Suprapubic skin (tissue), 4 donors: ENCODE data around the gene FAM170B. TPM values are rescaled to one million over a fixed set of nuclear protein-coding genes. Genes with fewer than 3 reads are reported as not detected.

ENCODE experiments used
- DNase-seq, 2 donors: peaks; one replicate each; pipeline ENCODE4 v3.0.0-alpha.2; 2019; ENCODE audit warnings: low spot score in 2 of 2
- H3K27ac ChIP-seq: fragments of 200-600 bp; sonication (generic); one replicate; pipeline ENCODE4 v1.5.1; 2019
- H3K27me3 ChIP-seq: fragments of 200-600 bp; sonication (generic); one replicate; pipeline ENCODE4 v1.5.1; 2019
- H3K36me3 ChIP-seq: fragments of 200-600 bp; sonication (generic); one replicate; pipeline ENCODE4 v1.5.1; 2019
- H3K4me1 ChIP-seq: fragments of 200-600 bp; sonication (generic); one replicate; pipeline ENCODE4 v1.5.1; 2019
- H3K4me3 ChIP-seq: fragments of 200-600 bp; sonication (generic); one replicate; pipeline ENCODE4 v1.5.1; 2019; ENCODE audit warnings: mild to moderate bottlenecking
- H3K9me3 ChIP-seq: fragments of 200-600 bp; sonication (generic); one replicate; pipeline ENCODE4 v1.5.1; 2019
- EP300 ChIP-seq: sonication (generic); formaldehyde crosslinking; IDR thresholded peaks from one replicate; pipeline ENCODE4 v1.6.1; 2017; ENCODE audit warnings: antibody characterized with exemption
- POLR2A ChIP-seq, 2 donors: fragments of 450-650 bp; IDR thresholded peaks; one replicate each; pipeline ENCODE4 v1.6.1; 2017; ENCODE audit warnings: antibody characterized with exemption in 2 of 2, mild to moderate bottlenecking in 2 of 2, moderate library complexity in 2 of 2
- POLR2AphosphoS5 ChIP-seq, 3 donors: sonication (generic); formaldehyde crosslinking; IDR thresholded peaks; one replicate each; pipeline ENCODE4 v1.6.1; 2017; ENCODE audit warnings: antibody characterized with exemption in 3 of 3
- WGBS: methylation state at CpG from one replicate; pipeline ENCODE4 v1.1.5; 2018; 5-methylcytosine and 5-hydroxymethylcytosine counted together
- total RNA-seq, 4 donors: library from RNA; depleted of rRNA; stranded (reverse); fragments of >200 nt; gene quantifications; one replicate each; pipeline ENCODE4 v1.1.0, GENCODE V29; 2016
- TF ChIP-seq, protein P1 (sequence below), 2 donors: fragments of 200-600 bp in 1 of 2; fragments of 450-650 bp in 1 of 2; sonication (generic) in 1 of 2; IDR thresholded peaks; one replicate each; pipeline ENCODE4 v1.5.1; 2016 to 2019; ENCODE audit warnings: antibody characterized with exemption in 2 of 2, mild to moderate bottlenecking in 1 of 2, moderate library complexity in 1 of 2

FAM170B gene
- total RNA-seq, 4 donors from 2014 or later = not detected

DNA sequence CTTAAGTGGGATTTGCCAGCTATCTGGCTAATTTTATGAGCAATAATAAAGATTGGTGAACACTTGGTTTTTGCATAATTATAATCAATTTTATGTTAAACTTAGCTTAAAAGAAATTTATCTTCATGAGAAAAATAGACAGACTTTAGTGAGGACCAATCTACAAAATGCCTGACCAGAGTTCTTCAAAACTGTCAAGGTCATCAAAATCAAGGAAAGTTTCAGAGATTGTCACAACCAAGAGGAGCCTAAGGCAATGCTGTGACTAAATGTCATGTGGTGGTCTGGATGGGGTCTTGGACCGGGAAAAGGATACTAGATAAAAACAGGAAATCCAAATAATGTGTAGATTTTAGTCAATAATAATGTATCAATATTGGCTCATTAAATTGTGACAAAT lies 17.7 kb upstream of the FAM170B start:
- WGBS = 86% methylated on average over 1 of the region's 1 CpG
- TF ChIP-seq POLR2AphosphoS5 (IDR thresholded peaks at IDR 0.05) (no peak), EP300 (no peak), POLR2A (IDR thresholded peaks at IDR 0.05) (no peak)
- TF ChIP-seq, protein P1, sequence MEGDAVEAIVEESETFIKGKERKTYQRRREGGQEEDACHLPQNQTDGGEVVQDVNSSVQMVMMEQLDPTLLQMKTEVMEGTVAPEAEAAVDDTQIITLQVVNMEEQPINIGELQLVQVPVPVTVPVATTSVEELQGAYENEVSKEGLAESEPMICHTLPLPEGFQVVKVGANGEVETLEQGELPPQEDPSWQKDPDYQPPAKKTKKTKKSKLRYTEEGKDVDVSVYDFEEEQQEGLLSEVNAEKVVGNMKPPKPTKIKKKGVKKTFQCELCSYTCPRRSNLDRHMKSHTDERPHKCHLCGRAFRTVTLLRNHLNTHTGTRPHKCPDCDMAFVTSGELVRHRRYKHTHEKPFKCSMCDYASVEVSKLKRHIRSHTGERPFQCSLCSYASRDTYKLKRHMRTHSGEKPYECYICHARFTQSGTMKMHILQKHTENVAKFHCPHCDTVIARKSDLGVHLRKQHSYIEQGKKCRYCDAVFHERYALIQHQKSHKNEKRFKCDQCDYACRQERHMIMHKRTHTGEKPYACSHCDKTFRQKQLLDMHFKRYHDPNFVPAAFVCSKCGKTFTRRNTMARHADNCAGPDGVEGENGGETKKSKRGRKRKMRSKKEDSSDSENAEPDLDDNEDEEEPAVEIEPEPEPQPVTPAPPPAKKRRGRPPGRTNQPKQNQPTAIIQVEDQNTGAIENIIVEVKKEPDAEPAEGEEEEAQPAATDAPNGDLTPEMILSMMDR (IDR thresholded peaks at IDR 0.05) = no peak
- H3K4me3 ChIP-seq = no peak overlapping the region
- H3K36me3 ChIP-seq = no peaks in the 10 kb centered on the region
- H3K27me3 ChIP-seq = no peaks in the 10 kb centered on the region
- no peaks in the 10 kb centered on the region for H3K4me1 ChIP-seq
- DNase-seq = no peak
- no peak overlapping the region for H3K27ac ChIP-seq
- H3K9me3 ChIP-seq = peaks cover 7% of the 10 kb centered on the region

DNA sequence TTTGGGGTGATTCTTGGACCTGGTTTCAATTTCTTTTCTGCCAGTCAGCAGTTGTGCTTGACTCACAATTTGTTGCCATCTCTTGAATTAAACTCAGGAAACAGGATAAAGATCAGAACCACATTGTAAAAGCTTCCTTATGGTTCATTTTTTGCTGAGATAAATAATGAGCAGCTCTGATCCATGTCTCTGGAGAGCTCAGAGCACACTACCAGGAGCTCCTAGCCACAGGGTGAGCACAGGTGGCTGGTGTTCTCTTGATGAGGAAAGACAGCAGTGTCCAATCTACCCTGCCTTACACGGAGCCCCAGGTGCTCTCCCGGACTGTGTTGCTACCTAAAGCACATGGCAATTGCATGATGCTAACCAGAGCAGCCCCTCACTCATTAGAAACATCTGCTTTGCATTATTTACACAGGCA lies 17.2 kb upstream of the FAM170B start:
- no peaks in the 10 kb centered on the region for H3K4me1 ChIP-seq
- H3K36me3 ChIP-seq = no peaks in the 10 kb centered on the region
- no peak overlapping the region for H3K27ac ChIP-seq
- no peak overlapping the region for H3K4me3 ChIP-seq
- TF ChIP-seq POLR2AphosphoS5 (IDR thresholded peaks at IDR 0.05) (no peak), EP300 (no peak), POLR2A (IDR thresholded peaks at IDR 0.05) (no peak)
- TF ChIP-seq, protein P1 (IDR thresholded peaks at IDR 0.05) = no peak
- H3K9me3 ChIP-seq = peaks cover 7% of the 10 kb centered on the region
- WGBS = 29% methylated on average over 2 of the region's 2 CpGs
- H3K27me3 ChIP-seq = no peaks in the 10 kb centered on the region
- DNase-seq = no peak

DNA sequence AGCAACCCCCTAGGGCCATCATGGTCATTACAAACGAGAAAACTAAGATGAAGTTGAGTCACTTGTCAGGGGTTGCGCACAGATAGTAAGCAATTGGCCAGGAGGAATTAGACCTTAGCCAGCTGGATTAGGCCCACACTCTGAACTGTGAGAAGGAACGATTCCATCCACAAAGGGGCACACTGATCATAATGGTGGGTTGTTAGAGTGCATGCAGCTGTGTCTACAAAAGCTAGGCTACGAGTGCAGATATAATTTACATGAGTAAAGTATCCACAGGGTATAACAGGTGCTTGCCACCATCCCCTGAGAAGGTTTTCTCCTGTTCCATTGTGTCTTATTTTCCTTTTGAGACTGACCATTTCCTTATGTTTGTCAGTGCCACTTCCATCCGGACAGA lies 16.6 kb upstream of the FAM170B start:
- 59% methylated on average over 5 of the region's 5 CpGs for WGBS
- Histone ChIP-seq H3K27ac (no peak overlapping the region), H3K9me3 (peaks cover 7% of the 10 kb centered on the region), H3K36me3 (no peaks in the 10 kb centered on the region), H3K27me3 (no peaks in the 10 kb centered on the region), H3K4me3 (no peak overlapping the region), H3K4me1 (no peaks in the 10 kb centered on the region)
- no peak for TF ChIP-seq EP300
- TF ChIP-seq POLR2A (IDR thresholded peaks at IDR 0.05) = no peak
- TF ChIP-seq POLR2AphosphoS5 (IDR thresholded peaks at IDR 0.05) = no peak
- TF ChIP-seq, protein P1 (IDR thresholded peaks at IDR 0.05) = no peak
- no peak for DNase-seq

DNA sequence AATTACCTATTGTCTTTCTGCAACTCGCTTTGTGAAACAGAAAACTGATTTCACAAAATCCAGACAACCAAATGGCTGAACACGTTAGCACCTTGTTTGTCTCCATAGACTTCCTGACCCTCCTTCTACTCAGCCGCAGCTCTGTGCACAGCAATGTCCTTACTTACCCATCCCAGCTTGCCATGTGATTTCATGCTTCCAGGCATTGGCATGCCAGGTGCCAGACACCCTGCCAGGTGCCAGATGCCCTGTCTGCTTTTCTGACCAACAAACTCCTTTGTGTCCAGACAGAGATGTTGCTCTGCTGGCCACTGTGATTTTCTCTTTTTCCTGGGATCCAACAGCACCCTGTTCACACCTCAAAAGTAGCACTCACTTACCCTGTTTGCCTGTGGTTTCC lies 16.1 kb upstream of the FAM170B start:
- Histone ChIP-seq H3K36me3 (no peaks in the 10 kb centered on the region), H3K4me3 (no peak overlapping the region), H3K27me3 (no peaks in the 10 kb centered on the region), H3K27ac (no peak overlapping the region), H3K9me3 (peaks cover 7% of the 10 kb centered on the region), H3K4me1 (no peaks in the 10 kb centered on the region)
- TF ChIP-seq POLR2AphosphoS5 (IDR thresholded peaks at IDR 0.05) (no peak), EP300 (no peak), POLR2A (IDR thresholded peaks at IDR 0.05) (no peak)
- TF ChIP-seq, protein P1 (IDR thresholded peaks at IDR 0.05) = no peak
- 89% methylated on average over 3 of the region's 3 CpGs for WGBS
- no peak for DNase-seq

DNA sequence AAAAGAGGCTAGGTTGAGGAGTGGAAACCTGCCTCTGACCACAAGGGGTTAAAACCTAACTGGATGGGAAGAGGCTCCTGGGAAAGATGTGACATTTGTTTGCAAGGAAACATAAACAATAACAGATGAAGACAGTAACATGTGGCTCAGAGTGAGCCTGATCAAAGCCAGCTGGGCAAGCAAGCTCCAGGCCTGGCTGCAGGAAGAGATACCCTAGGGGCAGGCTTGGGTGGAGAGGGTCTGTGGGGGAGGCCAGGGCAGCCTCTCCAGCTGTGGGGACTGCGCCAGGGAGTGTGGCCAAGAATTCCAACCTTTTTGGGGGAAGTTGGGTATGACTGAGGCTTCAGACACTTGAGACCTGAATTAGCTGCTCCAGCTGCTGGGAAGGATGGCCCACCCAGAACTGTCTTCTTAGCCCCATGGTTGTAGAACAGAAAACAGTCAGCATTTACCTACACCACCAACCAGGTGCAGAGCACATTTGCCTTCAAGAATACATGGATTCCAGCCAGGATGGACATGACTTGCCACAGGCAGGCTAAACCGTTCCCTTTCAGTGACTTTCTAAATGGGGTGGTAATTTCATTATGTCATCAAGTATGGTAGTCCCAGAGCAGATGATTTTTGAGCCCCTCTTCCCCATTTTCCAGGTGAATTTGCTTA lies 10.4 kb upstream of the FAM170B start:
- DNase-seq = no peak
- no peak overlapping the region for H3K4me3 ChIP-seq
- peaks cover 15% of the 10 kb centered on the region for H3K4me1 ChIP-seq
- WGBS = 53% methylated on average over 2 of the region's 2 CpGs
- TF ChIP-seq EP300 = no peak
- TF ChIP-seq, protein P1 (IDR thresholded peaks at IDR 0.05) = no peak
- no peak for TF ChIP-seq POLR2AphosphoS5 (IDR thresholded peaks at IDR 0.05)
- no peak for TF ChIP-seq POLR2A (IDR thresholded peaks at IDR 0.05)
- peaks cover 7% of the 10 kb centered on the region for H3K9me3 ChIP-seq
- H3K27ac ChIP-seq = no peak overlapping the region
- H3K36me3 ChIP-seq = no peaks in the 10 kb centered on the region
- no peaks in the 10 kb centered on the region for H3K27me3 ChIP-seq
